Activated CD8-positive, alpha-beta memory T cell treated with anti-CD3 and anti-CD28 coated beads, Interleukin-2, amount 50 U/mL, for 24 hours (primary cell): ENCODE results near the gene HIVEP1.
"Not testable (repeated sequence)": the region's sequence is repeated elsewhere in the genome, so short reads cannot be mapped to it uniquely, and the experiment has no call there.

Source experiments
- DNase-seq: peaks from one replicate; pipeline ENCODE4 v3.0.0-alpha.2; 2020; ENCODE audit errors: extremely low read depth

The HIVEP1 gene

GRCh38 chr6:12158686-12159415 lies 146.7 kb downstream of the HIVEP1 start:
- DNase-seq, result no peak

GRCh38 chr6:12160326-12160725 lies 148.2 kb downstream of the HIVEP1 start:
- DNase-seq, result no peak

GRCh38 chr6:12162213-12162612 lies 150.1 kb downstream of the HIVEP1 start:
- DNase-seq, result no peak

GRCh38 chr6:12163149-12163548 lies 151.0 kb downstream of the HIVEP1 start:
- DNase-seq, result no peak

GRCh38 chr6:12163744-12164507 lies 151.8 kb downstream of the HIVEP1 start:
- no peak for DNase-seq

GRCh38 chr6:12164508-12164770 lies 152.3 kb downstream of the HIVEP1 start:
- no peak for DNase-seq

- DNase-seq, result no peak
Measured at GRCh38 chr6:12165297-12165696, 153.2 kb downstream of the HIVEP1 start.

GRCh38 chr6:12165722-12166280 lies 153.7 kb downstream of the HIVEP1 start:
- DNase-seq, result no peak

GRCh38 chr6:12169377-12169776 lies 157.3 kb downstream of the HIVEP1 start:
- DNase-seq, result no peak

GRCh38 chr6:12170351-12171092 lies 158.4 kb downstream of the HIVEP1 start:
- DNase-seq, result no peak

- no peak for DNase-seq
Measured at GRCh38 chr6:12171717-12172116, 159.6 kb downstream of the HIVEP1 start.

GRCh38 chr6:12172572-12172971 lies 160.5 kb downstream of the HIVEP1 start:
- DNase-seq, result no peak

- no peak for DNase-seq
Measured at GRCh38 chr6:12173181-12173580, 161.1 kb downstream of the HIVEP1 start.

- no peak for DNase-seq
Measured at GRCh38 chr6:12173661-12174060, 161.5 kb downstream of the HIVEP1 start.

GRCh38 chr6:12174878-12175277 lies 162.8 kb downstream of the HIVEP1 start:
- DNase-seq, result no peak

- DNase-seq, result no peak
Measured at GRCh38 chr6:12175626-12176025, 163.5 kb downstream of the HIVEP1 start.

- not testable (repeated sequence) for DNase-seq
Measured at GRCh38 chr6:12176782-12177181, 164.7 kb downstream of the HIVEP1 start.

GRCh38 chr6:12178521-12178920 lies 166.4 kb downstream of the HIVEP1 start:
- DNase-seq, result no peak

GRCh38 chr6:12181481-12181880 lies 169.4 kb downstream of the HIVEP1 start:
- DNase-seq, result no peak

GRCh38 chr6:12182676-12183075 lies 170.6 kb downstream of the HIVEP1 start:
- DNase-seq, result no peak

GRCh38 chr6:12185081-12185673 lies 173.1 kb downstream of the HIVEP1 start:
- no peak for DNase-seq

- no peak for DNase-seq
Measured at GRCh38 chr6:12186528-12186927, 174.4 kb downstream of the HIVEP1 start.
